DMS 273 (cell line): ENCODE measurements around the gene PNISR.
"Not testable (repeated sequence)": the region's sequence is repeated elsewhere in the genome, so short reads cannot be mapped to it uniquely, and the experiment has no call there.

ENCODE experiments used
- DNase-seq: peaks from one replicate; lab custom pipeline; 2025; ENCODE audit not compliant: unreplicated experiment; lab: John Stamatoyannopoulos, UW

Gene PNISR

GRCh38 chr6:99424761-99425646 lies at the start of gene PNISR:
Gene PNISR (minus strand): TSS chr6:99425308. CDS start chr6:99414659, 10,649 bp downstream.
- peak; percentile 99 for DNase-seq

GRCh38 chr6:99473730-99474129 lies 48.6 kb upstream of the PNISR start:
- DNase-seq = no peak

- no peak for DNase-seq
Measured at GRCh38 chr6:99471638-99472037, 46.5 kb upstream of the PNISR start.

- DNase-seq = peak; percentile 65
Measured at GRCh38 chr6:99467509-99468106, 42.5 kb upstream of the PNISR start.

GRCh38 chr6:99459133-99459532 lies 34.0 kb upstream of the PNISR start:
- DNase-seq = not testable (repeated sequence)

- DNase-seq = peak; percentile 75
Measured at GRCh38 chr6:99458319-99458718, 33.2 kb upstream of the PNISR start.

GRCh38 chr6:99446076-99446475 lies 21.0 kb upstream of the PNISR start:
- DNase-seq = no peak

GRCh38 chr6:99434702-99435530 lies 9.8 kb upstream of the PNISR start:
- DNase-seq = peak; percentile 55

- DNase-seq = no peak
Measured at GRCh38 chr6:99432877-99433276, 7.8 kb upstream of the PNISR start.

- DNase-seq = no peak
Measured at GRCh38 chr6:99431901-99432300, 6.8 kb upstream of the PNISR start.

GRCh38 chr6:99427988-99428387 lies 2.9 kb upstream of the PNISR start:
- no peak for DNase-seq

GRCh38 chr6:99426451-99426757 lies 1.3 kb upstream of the PNISR start:
- DNase-seq = peak; percentile 17

- DNase-seq = peak; percentile 98
Measured at GRCh38 chr6:99425647-99426450, 741 bp upstream of the PNISR start.

GRCh38 chr6:99424022-99424421 lies 1.1 kb downstream of the PNISR start:
- no peak for DNase-seq

- DNase-seq = no peak
Measured at GRCh38 chr6:99422912-99423311, 2.2 kb downstream of the PNISR start.

- no peak for DNase-seq
Measured at GRCh38 chr6:99416892-99417767, 8.0 kb downstream of the PNISR start.

GRCh38 chr6:99416226-99416625 lies 8.9 kb downstream of the PNISR start:
- no peak for DNase-seq

GRCh38 chr6:99415446-99415845 lies 9.7 kb downstream of the PNISR start:
- DNase-seq = no peak

- no peak for DNase-seq
Measured at GRCh38 chr6:99412065-99412464, 13.0 kb downstream of the PNISR start.

GRCh38 chr6:99409672-99410071 lies 15.4 kb downstream of the PNISR start:
- DNase-seq = no peak
